GM12875 (cell line): ENCODE measurements around the gene NPAS2.

Experiments
- H3K4me3 ChIP-seq: one replicate; pipeline ENCODE4 v1.5.1; 2011; ENCODE audit warnings: low read depth, low read length, control low read depth
- TF ChIP-seq, protein P1 (sequence below): IDR thresholded peaks from 2 replicates; pipeline ENCODE4 v1.5.1; 2011; ENCODE audit warnings: low read depth, mild to moderate bottlenecking, control low read depth, inconsistent platforms, low read length, moderate library complexity, borderline replicate concordance; ENCODE audit not compliant: insufficient read depth

The NPAS2 gene

DNA sequence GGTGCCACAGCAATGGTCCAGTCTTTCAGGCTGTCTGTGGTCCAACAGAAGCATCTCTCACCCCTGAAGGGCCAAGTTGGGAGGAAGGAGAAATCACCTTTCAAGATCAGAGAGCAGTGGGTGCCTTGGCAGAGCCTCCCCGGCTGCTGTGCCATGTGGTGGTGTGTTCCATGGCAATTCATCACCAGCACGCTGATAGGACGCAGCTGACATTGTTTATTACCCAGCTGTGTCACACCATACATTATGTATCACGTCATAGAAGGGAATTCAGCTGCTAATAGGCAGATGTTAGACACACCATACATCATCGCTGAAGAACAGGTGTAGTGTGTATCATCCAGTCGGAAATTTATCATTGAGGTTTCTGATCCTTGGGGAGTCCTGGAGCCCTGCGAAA is 152.5 kb downstream of the NPAS2 start:
- H3K4me3 ChIP-seq: no peak overlapping the region
- TF ChIP-seq, protein P1, sequence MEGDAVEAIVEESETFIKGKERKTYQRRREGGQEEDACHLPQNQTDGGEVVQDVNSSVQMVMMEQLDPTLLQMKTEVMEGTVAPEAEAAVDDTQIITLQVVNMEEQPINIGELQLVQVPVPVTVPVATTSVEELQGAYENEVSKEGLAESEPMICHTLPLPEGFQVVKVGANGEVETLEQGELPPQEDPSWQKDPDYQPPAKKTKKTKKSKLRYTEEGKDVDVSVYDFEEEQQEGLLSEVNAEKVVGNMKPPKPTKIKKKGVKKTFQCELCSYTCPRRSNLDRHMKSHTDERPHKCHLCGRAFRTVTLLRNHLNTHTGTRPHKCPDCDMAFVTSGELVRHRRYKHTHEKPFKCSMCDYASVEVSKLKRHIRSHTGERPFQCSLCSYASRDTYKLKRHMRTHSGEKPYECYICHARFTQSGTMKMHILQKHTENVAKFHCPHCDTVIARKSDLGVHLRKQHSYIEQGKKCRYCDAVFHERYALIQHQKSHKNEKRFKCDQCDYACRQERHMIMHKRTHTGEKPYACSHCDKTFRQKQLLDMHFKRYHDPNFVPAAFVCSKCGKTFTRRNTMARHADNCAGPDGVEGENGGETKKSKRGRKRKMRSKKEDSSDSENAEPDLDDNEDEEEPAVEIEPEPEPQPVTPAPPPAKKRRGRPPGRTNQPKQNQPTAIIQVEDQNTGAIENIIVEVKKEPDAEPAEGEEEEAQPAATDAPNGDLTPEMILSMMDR: no peak

DNA sequence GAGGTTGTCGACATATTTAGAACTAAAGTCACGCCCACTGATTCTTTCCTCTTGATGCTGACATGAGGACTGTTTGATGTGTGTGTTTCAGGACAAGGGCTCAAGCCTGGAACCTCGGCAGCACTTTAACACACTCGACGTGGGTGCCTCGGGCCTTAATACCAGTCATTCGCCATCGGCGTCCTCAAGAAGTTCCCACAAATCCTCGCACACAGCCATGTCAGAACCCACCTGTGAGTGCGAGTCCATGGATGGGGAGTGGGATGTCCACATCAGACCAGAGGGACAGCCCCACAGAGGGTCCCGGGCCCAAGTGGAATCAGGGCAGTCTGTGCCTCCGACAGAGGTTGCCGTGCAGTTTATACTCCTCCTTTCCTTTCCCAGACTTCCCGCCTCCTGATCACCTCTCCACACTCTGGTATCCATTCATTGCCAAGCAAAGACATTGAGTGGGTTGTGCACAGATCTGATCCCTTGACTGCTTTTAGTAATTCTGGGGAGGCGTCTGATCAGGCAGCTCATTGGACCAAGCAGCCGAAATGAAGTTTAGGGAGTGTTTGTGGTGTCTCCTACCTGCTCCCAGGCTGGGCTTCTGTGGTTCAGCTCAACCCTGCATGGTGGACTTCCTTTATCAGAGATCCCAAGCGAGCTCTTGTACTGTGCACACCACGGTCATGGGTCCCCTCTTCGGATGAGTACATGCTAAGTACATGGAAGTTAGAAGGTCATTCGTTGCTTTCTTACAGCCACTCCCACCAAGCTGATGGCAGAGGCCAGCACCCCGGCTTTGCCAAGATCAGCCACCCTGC is 155.0 kb downstream of the NPAS2 start:
- TF ChIP-seq, protein P1: no peak
- no peak overlapping the region for H3K4me3 ChIP-seq

DNA sequence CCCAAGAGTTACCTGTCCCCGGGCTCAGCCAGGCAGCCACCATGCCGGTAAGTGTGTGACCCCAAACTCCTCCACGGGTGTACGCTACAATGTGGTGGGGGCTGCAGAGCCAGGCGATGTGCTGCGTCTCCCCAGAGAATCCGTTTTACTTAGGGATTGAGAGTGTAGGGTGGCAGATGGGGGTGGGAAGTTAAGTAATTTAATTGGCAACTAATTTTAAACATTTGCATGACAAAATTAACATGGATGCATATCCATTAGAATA is 155.5 kb downstream of the NPAS2 start:
- H3K4me3 ChIP-seq: no peak overlapping the region
- TF ChIP-seq, protein P1: no peak

DNA sequence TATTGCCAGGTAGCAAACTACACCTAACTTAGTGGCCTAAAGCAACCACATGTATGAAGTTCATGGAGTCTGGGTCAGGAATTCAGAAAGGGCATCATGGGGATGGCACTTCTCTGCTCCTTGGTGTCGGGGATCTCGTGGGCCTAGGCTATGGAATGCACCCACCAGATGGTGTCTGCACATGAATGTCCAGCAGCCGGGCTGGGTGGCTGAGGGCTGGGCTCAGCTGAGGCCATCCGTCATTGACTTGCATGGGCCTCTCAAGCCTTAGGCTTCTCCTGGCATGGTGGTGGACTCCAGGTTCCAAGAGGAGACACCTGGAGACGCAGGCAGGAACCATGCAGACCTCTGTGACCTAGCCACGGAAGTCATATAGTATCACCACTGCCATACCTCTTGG is 156.1 kb downstream of the NPAS2 start:
- TF ChIP-seq, protein P1: no peak
- H3K4me3 ChIP-seq: no peak overlapping the region

DNA sequence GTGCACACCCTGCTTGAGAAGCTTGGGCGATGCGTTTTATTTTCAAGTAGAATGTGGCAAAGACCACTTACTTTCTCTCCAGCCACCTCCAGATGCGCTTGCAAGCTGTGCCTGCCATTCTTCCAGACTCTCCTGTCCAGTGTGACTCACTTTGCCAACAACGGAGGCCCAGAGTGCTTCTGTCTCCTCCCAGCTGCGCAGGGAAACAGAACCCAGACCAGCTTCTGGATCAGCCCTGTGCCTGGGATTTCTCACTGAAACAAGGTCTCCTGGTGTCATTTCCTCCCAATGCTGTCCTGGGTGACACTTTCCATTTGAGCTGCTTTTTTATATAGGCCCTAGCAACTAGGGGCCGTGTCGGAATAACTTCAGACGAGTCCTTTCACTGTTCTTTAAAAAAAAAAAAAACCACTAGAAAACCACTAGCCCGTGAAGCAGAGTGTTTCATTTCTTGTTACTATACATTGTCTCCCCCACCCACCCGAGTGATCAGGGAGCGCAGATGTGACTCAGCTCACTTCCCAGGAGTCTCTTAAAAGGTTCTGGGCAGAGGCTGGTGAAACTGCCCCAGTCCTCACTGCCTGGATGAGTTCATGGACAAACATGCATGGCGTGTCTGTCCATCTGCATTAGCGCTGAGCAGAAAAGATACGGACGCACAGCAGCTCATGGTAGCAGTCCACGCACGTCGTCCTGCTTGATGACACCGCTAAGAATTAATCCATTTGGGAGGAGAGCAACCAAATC is 156.9 kb downstream of the NPAS2 start:
- TF ChIP-seq, protein P1: no peak
- H3K4me3 ChIP-seq: no peak overlapping the region

DNA sequence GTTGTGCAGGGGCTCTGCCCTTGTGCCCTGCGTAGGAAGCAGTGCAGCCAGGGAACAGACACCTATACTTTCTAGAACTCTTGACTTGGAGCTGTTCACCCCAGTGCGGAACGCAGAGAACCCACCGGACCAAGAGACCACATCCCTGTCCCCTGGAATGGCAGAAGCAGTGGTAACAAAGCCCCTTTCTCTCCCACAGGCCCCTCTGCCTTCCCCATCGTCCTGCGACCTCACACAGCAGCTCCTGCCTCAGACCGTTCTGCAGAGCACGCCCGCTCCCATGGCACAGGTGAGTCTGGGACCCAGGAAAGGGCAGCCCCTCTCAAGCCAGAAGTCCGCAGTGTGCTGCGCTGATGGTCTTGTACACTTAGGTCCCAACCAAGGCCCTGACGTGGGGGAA is 157.6 kb downstream of the NPAS2 start:
- H3K4me3 ChIP-seq: no peak overlapping the region
- TF ChIP-seq, protein P1: no peak

DNA sequence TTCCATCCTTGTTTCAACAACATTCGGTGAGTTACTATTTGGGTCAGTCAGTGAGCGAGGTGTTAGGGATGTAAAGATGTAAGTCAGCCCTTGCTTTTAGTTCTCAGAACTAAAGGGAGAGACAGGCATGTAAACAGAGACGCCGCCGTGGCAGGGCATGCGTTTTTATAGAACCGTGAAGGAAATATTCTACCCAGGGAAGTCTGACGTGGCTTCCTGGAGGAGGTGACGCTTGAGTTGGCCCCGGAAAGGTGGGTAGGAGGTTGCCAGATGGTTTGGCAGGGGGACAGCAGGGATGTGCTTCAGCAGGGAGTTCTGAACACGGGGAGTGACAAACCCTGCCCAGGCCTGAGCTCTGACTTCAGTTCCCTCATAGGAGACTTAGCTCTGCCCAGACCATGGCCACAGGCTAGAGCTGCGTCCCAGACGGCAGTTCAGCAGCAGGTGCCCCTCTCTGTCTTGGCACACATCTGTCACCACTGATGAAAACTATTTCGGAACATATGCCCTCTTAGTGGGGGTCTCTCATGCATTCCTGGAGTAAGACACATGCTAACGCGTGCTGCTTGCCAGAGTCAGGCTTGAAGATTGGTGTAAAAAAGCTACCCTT is 158.7 kb downstream of the NPAS2 start:
- H3K4me3 ChIP-seq: no peak overlapping the region
- TF ChIP-seq, protein P1: no peak
